Mesenchymal stem cell (in vitro differentiated cells and primary cell): ENCODE measurements around the gene TEDC2.

Experiments
- DNase-seq: peaks from one replicate; pipeline ENCODE4 v3.0.0-alpha.2; 2013
- H2AFZ ChIP-seq: one replicate; pipeline ENCODE4 v1.6.1; 2013; ENCODE audit warnings: low read depth, mild to moderate bottlenecking, control low read depth, inconsistent platforms, low read length, moderate library complexity
- H2AK5ac ChIP-seq: 2 replicates; pipeline ENCODE4 v1.6.1; 2013; ENCODE audit warnings: low read length, moderate library complexity, mild to moderate bottlenecking, inconsistent platforms; ENCODE audit not compliant: severe bottlenecking
- H2BK120ac ChIP-seq: one replicate; pipeline ENCODE4 v1.6.1; 2013; ENCODE audit warnings: low read depth, mild to moderate bottlenecking, inconsistent platforms, low read length, moderate library complexity
- H2BK12ac ChIP-seq, 2 experiments: one replicate each; pipeline ENCODE4 v1.6.1; 2013; ENCODE audit warnings: inconsistent platforms in 2 of 2, low read length in 2 of 2, mild to moderate bottlenecking in 2 of 2, moderate library complexity in 2 of 2, control low read depth in 1 of 2
- H2BK15ac ChIP-seq: one replicate; pipeline ENCODE4 v1.6.1; 2013; ENCODE audit warnings: mild to moderate bottlenecking, low read depth, inconsistent platforms; ENCODE audit not compliant: poor library complexity, severe bottlenecking
- H2BK5ac ChIP-seq: 2 replicates; pipeline ENCODE4 v1.6.1; 2013; ENCODE audit warnings: low read depth, mild to moderate bottlenecking, low read length, control low read depth, inconsistent platforms; ENCODE audit not compliant: poor library complexity, severe bottlenecking
- H3K14ac ChIP-seq, 2 experiments: one replicate each; pipeline ENCODE4 v1.6.1; 2013; ENCODE audit warnings: inconsistent platforms in 2 of 2, low read length in 2 of 2, control low read depth in 1 of 2, mild to moderate bottlenecking in 1 of 2, moderate library complexity in 1 of 2
- H3K18ac ChIP-seq, 2 experiments: one replicate each; pipeline ENCODE4 v1.6.1; 2013; ENCODE audit warnings: inconsistent platforms in 2 of 2, low read length in 2 of 2, control low read depth in 1 of 2, low read depth in 1 of 2, mild to moderate bottlenecking in 1 of 2
- H3K23ac ChIP-seq, 2 experiments: one replicate each; pipeline ENCODE4 v1.6.1; 2013; ENCODE audit warnings: inconsistent platforms in 2 of 2, low read length in 2 of 2, mild to moderate bottlenecking in 2 of 2, moderate library complexity in 2 of 2, control low read depth in 1 of 2
- H3K27ac ChIP-seq: 2 replicates; pipeline ENCODE4 v1.5.1; 2013; ENCODE audit warnings: mild to moderate bottlenecking, moderate library complexity, low read length, control low read depth, inconsistent platforms; ENCODE audit not compliant: poor library complexity, severe bottlenecking
- H3K27me3 ChIP-seq, 2 experiments: 2 replicates each; pipeline versions ENCODE4 v1.6.1 to v1.7.0; 2013; ENCODE audit warnings: low read length in 2 of 2, mild to moderate bottlenecking in 2 of 2, moderate library complexity in 2 of 2, control low read depth in 1 of 2, inconsistent platforms in 1 of 2; ENCODE audit not compliant: control insufficient read depth in 1 of 2, insufficient read depth in 1 of 2
- H3K36me3 ChIP-seq, 2 experiments: 2 replicates each; pipeline versions ENCODE4 v1.6.1 to v1.7.0; 2013; ENCODE audit warnings: low read length in 2 of 2, control low read depth in 1 of 2, inconsistent platforms in 1 of 2, low read depth in 1 of 2, mild to moderate bottlenecking in 1 of 2; ENCODE audit not compliant: insufficient read depth in 2 of 2, control insufficient read depth in 1 of 2
- H3K4ac ChIP-seq, 2 experiments: one replicate each; pipeline ENCODE4 v1.6.1; 2013; ENCODE audit warnings: inconsistent platforms in 2 of 2, low read length in 2 of 2, mild to moderate bottlenecking in 2 of 2, moderate library complexity in 2 of 2, control low read depth in 1 of 2, low read depth in 1 of 2
- H3K4me1 ChIP-seq: 2 replicates; pipeline ENCODE4 v1.6.1; 2013; ENCODE audit warnings: low read depth, low read length, control low read depth; ENCODE audit not compliant: control insufficient read depth, insufficient read depth
- H3K4me2 ChIP-seq: 2 replicates; pipeline ENCODE4 v1.6.1; 2013; ENCODE audit warnings: low read length, mild to moderate bottlenecking, inconsistent platforms; ENCODE audit not compliant: poor library complexity, severe bottlenecking
- H3K4me3 ChIP-seq, 2 experiments: 2 replicates each; pipeline versions ENCODE4 v1.5.1 to v1.7.0; 2013; ENCODE audit warnings: low read length in 2 of 2, mild to moderate bottlenecking in 2 of 2, control low read depth in 1 of 2, low read depth in 1 of 2; ENCODE audit not compliant: insufficient read depth in 1 of 2
- H3K79me1 ChIP-seq: replicated peaks from 2 replicates; pipeline ENCODE4 v1.6.1; 2013; ENCODE audit warnings: mild to moderate bottlenecking, control low read depth, low read length, inconsistent platforms; ENCODE audit not compliant: poor library complexity, severe bottlenecking
- H3K9ac ChIP-seq: 2 replicates; pipeline ENCODE4 v1.7.0; 2013; ENCODE audit warnings: mild to moderate bottlenecking, low read length, moderate library complexity
- H3K9me3 ChIP-seq: 2 replicates; pipeline ENCODE4 v1.7.0; 2013; ENCODE audit warnings: mild to moderate bottlenecking, low read length; ENCODE audit not compliant: control insufficient read depth
- H4K8ac ChIP-seq: one replicate; pipeline ENCODE4 v1.6.1; 2013; ENCODE audit warnings: inconsistent platforms, mild to moderate bottlenecking, low read length, moderate library complexity
- H4K91ac ChIP-seq: one replicate; pipeline ENCODE4 v1.6.1; 2013; ENCODE audit warnings: mild to moderate bottlenecking, low read length, inconsistent platforms
- WGBS: methylation state at CpG from one replicate; pipeline ENCODE4 v1.1.7; 2013; ENCODE audit warnings: mixed read lengths; 5-methylcytosine and 5-hydroxymethylcytosine counted together

Gene TEDC2

GRCh38 chr16:2467528-2468232, 7.8 kb downstream of the TEDC2 start:
- Histone ChIP-seq H4K8ac (peak overlapping the region; percentile 94), H3K23ac (peak overlapping the region in 1 of 2 experiments; percentile 77), H3K27ac (no peak overlapping the region), H3K4ac (peak overlapping the region; percentile 42 to 86), H2AFZ (peak overlapping the region; percentile 86), H3K4me2 (peak overlapping the region; percentile 97), H3K79me1 (peaks cover 2% of the 10 kb centered on the region), H3K4me3 (peak overlapping the region; percentile 56 to 74), H4K91ac (peak overlapping the region; percentile 90), H2BK15ac (peak overlapping the region; percentile 73), H3K27me3 (peaks cover 23 to 29% of the 10 kb centered on the region in 2 experiments), H3K9ac (peak overlapping the region; percentile 77), H2BK120ac (peak overlapping the region; percentile 27), H3K9me3 (no peaks in the 10 kb centered on the region), H3K14ac (peak overlapping the region in 1 of 2 experiments; percentile 78), H3K4me1 (peaks cover 41% of the 10 kb centered on the region), H2BK5ac (no peak overlapping the region), H2BK12ac (peak overlapping the region in 1 of 2 experiments; percentile 87), H2AK5ac (no peak overlapping the region), H3K36me3 (peaks cover 0 to 9% of the 10 kb centered on the region in 2 experiments), H3K18ac (peak overlapping the region; percentile 91 to 96)
- under 1% methylated on average over 64 of the region's 80 CpGs for WGBS
- DNase-seq: peak; percentile 70

- H3K4me1 ChIP-seq: peaks cover 47% of the 10 kb centered on the region
- peak overlapping the region in 1 of 2 experiments; percentile 86 for H3K4ac ChIP-seq
- H4K91ac ChIP-seq: peak overlapping the region; percentile 90
- H3K79me1 ChIP-seq: peaks cover 2% of the 10 kb centered on the region
- peak overlapping the region; percentile 34 for H2BK15ac ChIP-seq
- WGBS: under 1% methylated on average over 31 of the region's 38 CpGs
- peak overlapping the region; percentile 91 to 96 for H3K18ac ChIP-seq
- peaks cover 0 to 9% of the 10 kb centered on the region in 2 experiments for H3K36me3 ChIP-seq
- H3K14ac ChIP-seq: peak overlapping the region in 1 of 2 experiments; percentile 78
- no peak overlapping the region for H2AK5ac ChIP-seq
- no peaks in the 10 kb centered on the region for H3K9me3 ChIP-seq
- peak overlapping the region; percentile 56 to 74 for H3K4me3 ChIP-seq
- H3K27me3 ChIP-seq: peaks cover 23 to 35% of the 10 kb centered on the region in 2 experiments
- H2BK120ac ChIP-seq: peak overlapping the region; percentile 27
- peak overlapping the region; percentile 77 for H3K9ac ChIP-seq
- H3K23ac ChIP-seq: peak overlapping the region in 1 of 2 experiments; percentile 87
- peak overlapping the region; percentile 94 for H4K8ac ChIP-seq
- peak overlapping the region; percentile 86 for H2AFZ ChIP-seq
- H2BK5ac ChIP-seq: peak overlapping the region; percentile 8
- peak; percentile 55 for DNase-seq
- H3K4me2 ChIP-seq: peak overlapping the region; percentile 97
- no peak overlapping the region for H3K27ac ChIP-seq
- H2BK12ac ChIP-seq: peak overlapping the region in 1 of 2 experiments; percentile 55
These were observed 8.4 kb downstream of the TEDC2 start for GRCh38 chr16:2468233-2468724.

- Histone ChIP-seq H3K4me2 (peak overlapping the region; percentile 97), H2AK5ac (no peak overlapping the region), H3K23ac (peak overlapping the region in 1 of 2 experiments; percentile 87), H3K4ac (peak overlapping the region in 1 of 2 experiments; percentile 13), H3K18ac (peak overlapping the region in 1 of 2 experiments; percentile 58), H3K9ac (no peak overlapping the region), H2BK120ac (no peak overlapping the region), H2BK15ac (no peak overlapping the region), H3K36me3 (peaks cover 0 to 9% of the 10 kb centered on the region in 2 experiments), H3K9me3 (no peaks in the 10 kb centered on the region), H2BK5ac (no peak overlapping the region), H3K4me3 (peak overlapping the region in 1 of 2 experiments; percentile 74), H3K27me3 (peaks cover 23 to 36% of the 10 kb centered on the region in 2 experiments), H3K14ac (no peak overlapping the region), H4K91ac (peak overlapping the region; percentile 41), H3K4me1 (peaks cover 52% of the 10 kb centered on the region), H4K8ac (peak overlapping the region; percentile 13), H2BK12ac (peak overlapping the region in 1 of 2 experiments; percentile 43), H2AFZ (no peak overlapping the region), H3K27ac (no peak overlapping the region), H3K79me1 (peaks cover 2% of the 10 kb centered on the region)
- WGBS: 33% methylated on average over 8 of the region's 14 CpGs
- DNase-seq: peak; percentile 33
These were observed 9.0 kb downstream of the TEDC2 start for GRCh38 chr16:2468725-2469398.
